Mucosa of descending colon (tissue), 3 donors: Measurements from ENCODE around the gene PRAC2. TPM values are rescaled to one million over a fixed set of nuclear protein-coding genes. Genes with fewer than 3 reads are reported as not detected.
A peak's percentile ranks its signal among the peaks of the same experiment; 100 is the strongest.

Experiments
- ATAC-seq: fragments of 200-7000 bp; cut with Tn5 transposase; one replicate; pipeline ENCODE4 v1.9.1; 2020; ENCODE audit warnings: mild to moderate bottlenecking, moderate library complexity
- DNase-seq, 3 donors: peaks; one replicate each; pipeline ENCODE4 v3.0.0-alpha.2; 2020
- H3K36me3 ChIP-seq: fragments of 200-600 bp; one replicate; pipeline ENCODE4 v1.8.0; 2021; ENCODE audit warnings: low read depth, mild to moderate bottlenecking
- H3K4me1 ChIP-seq: fragments of 200-600 bp; one replicate; pipeline ENCODE4 v1.8.0; 2021; ENCODE audit warnings: low read depth, mild to moderate bottlenecking
- H3K4me3 ChIP-seq: fragments of 200-600 bp; one replicate; pipeline ENCODE4 v1.8.0; 2021; ENCODE audit warnings: mild to moderate bottlenecking
- H3K9me3 ChIP-seq: fragments of 200-600 bp; one replicate; pipeline ENCODE4 v1.8.0; 2021; ENCODE audit warnings: mild to moderate bottlenecking
- intact Hi-C, 2 donors: fragments of 100-400 bp; cut with DNase I in 1 of 2; cut with micrococcal nuclease in 1 of 2; formaldehyde crosslinking; loops; one replicate each; pipeline versions ENCODE4 v1.11.0 to v1.11.1; 2022; cut with DNase I, micrococcal nuclease
- total RNA-seq, 3 donors: library from RNA; stranded (reverse); fragmentation: NEBNext Ultra II Directional in 2 of 3; extraction: Animal tissue kit (Norgen Biotek cat#: 25700) in 2 of 3; gene quantifications; one replicate each; pipeline versions ENCODE4 v1.2.1 to v1.2.4, GENCODE V29; 2021 to 2023
- TF ChIP-seq, protein P1 (sequence below): fragments of 200-600 bp; IDR thresholded peaks from one replicate; pipeline ENCODE4 v1.8.0; 2022; ENCODE audit warnings: antibody characterized with exemption, mild to moderate bottlenecking
- donor health status: DM: no; HTN: no; CAD: no; lungs with moderate emphysema.
- donor health status: DM: no; HTN: no; CAD: no.
- donor health status: DM: no; HTN: yes; CAD: no.

Gene PRAC2
- total RNA-seq, 3 donors from 2014 or later: 6.6 to 24.0 (median 12.4) TPM

DNA sequence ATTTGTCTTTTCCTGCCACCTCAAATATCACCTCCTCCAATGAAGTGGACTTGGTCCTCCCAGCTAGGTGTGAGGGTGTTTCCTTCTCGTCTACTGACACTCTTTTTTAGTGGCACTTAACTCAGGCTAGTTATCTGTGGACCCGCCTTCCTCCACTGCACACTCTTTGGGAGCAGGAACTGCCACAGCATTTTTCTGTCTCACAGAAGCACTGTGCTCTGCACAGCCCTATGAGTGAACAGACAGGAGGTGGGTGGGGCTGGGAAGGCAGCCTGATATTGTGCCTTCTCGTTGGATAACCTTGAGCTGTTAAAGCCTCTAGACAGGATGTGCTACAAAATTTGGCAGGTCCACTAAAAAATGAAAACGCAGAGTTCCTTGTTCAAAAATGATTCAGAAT, 37.4 kb downstream of the PRAC2 start:
- TF ChIP-seq, protein P1, sequence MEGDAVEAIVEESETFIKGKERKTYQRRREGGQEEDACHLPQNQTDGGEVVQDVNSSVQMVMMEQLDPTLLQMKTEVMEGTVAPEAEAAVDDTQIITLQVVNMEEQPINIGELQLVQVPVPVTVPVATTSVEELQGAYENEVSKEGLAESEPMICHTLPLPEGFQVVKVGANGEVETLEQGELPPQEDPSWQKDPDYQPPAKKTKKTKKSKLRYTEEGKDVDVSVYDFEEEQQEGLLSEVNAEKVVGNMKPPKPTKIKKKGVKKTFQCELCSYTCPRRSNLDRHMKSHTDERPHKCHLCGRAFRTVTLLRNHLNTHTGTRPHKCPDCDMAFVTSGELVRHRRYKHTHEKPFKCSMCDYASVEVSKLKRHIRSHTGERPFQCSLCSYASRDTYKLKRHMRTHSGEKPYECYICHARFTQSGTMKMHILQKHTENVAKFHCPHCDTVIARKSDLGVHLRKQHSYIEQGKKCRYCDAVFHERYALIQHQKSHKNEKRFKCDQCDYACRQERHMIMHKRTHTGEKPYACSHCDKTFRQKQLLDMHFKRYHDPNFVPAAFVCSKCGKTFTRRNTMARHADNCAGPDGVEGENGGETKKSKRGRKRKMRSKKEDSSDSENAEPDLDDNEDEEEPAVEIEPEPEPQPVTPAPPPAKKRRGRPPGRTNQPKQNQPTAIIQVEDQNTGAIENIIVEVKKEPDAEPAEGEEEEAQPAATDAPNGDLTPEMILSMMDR: no peak
- intact Hi-C loops: no loop called here
- Histone ChIP-seq H3K9me3 (no peaks in the 10 kb centered on the region), H3K36me3 (no peaks in the 10 kb centered on the region), H3K4me3 (no peak overlapping the region), H3K4me1 (peaks cover 10% of the 10 kb centered on the region)
- DNase-seq: peak; percentile 71 to 82 (median 77)
- peak; percentile 90 for ATAC-seq

DNA sequence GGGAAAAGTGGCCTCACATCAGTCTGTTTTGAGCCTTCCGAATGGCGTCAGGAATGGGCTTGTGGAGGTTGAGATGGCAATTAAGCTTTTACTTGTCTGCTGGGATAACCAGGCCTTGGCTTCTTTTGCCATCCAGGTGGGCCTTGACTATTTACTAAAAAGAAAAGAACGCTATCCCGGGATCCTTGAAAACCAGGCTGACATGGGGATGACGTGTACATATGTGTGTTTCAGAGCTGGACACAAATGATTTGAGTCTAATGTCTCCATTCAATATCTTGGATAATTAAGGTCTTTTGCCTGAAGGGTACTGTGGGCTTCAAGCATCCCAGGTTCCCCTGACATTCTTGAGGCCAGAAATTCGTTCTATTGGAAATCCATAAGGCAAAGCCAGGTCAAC, 38.1 kb downstream of the PRAC2 start:
- no peak for ATAC-seq
- no peak for DNase-seq

DNA sequence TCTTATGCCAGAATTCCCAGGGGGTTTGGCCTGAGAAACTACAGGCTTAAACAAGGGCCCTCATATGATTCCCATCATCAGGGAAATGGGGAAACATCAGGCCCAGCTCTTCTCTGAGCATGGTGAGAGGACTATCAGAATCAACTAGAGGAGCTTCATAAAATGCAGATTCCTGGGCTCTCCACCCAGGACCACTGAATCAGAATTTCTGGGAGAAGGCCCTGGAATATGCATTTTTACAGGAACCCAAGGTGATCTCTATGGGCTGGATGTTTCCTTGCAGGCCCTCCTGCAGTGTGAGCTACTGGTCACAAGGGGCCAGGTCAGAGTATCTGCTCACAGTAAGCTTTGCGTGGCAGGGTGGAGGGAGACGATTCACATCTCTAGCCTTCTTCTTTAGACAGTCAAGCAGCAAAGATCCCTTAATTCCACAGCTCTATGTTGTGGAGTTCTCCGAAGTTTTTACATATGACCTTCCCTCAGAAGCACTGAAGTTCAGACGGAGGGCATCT, 44.3 kb downstream of the PRAC2 start:
- TF ChIP-seq, protein P1: no peak
- Histone ChIP-seq H3K36me3 (no peaks in the 10 kb centered on the region), H3K9me3 (no peaks in the 10 kb centered on the region), H3K4me1 (no peaks in the 10 kb centered on the region), H3K4me3 (no peak overlapping the region)
- ATAC-seq (no peak), DNase-seq (no peak)
- intact Hi-C loops: no loop called here

More for the DNA sequence above, 38.1 kb downstream of the PRAC2 start:
- H3K9me3 ChIP-seq: no peaks in the 10 kb centered on the region
- H3K36me3 ChIP-seq: no peaks in the 10 kb centered on the region
- H3K4me1 ChIP-seq: peaks cover 10% of the 10 kb centered on the region
- no peak overlapping the region for H3K4me3 ChIP-seq
- TF ChIP-seq, protein P1: no peak
- intact Hi-C loops: no loop called here

DNA sequence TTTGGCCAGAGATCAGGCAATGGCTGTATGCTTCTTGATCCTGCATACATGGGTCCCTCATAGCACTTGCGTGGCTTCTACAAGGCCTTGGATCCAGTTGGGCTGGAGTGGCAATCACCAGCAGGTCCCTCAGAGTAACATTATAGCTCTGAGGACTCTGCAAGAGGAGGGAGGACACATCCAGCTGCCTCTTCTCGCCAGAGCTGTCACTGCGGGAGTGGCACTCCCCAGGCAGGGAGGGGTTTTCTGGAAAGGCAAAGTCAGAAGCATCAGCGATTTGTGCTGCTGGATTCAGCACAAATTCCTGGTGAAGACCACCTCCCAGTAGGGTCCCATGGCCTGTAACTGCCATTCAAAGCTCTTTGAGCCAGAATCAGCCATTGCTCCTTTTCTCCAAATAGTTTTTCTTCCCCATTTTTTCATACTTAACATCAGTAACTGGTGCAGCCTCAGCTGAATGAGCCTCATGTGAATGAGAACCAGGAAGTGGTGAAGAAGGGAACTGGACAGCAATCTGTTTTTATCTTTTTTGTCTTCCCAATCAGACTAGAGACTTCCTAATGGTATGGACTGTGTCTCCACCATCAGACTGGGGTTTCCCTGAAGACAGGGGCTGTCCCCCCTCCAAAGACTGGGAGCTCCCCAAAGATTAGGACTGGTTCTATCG, 46.2 kb downstream of the PRAC2 start:
- ATAC-seq (no peak), DNase-seq (no peak)
- no peaks in the 10 kb centered on the region for H3K9me3 ChIP-seq
- H3K36me3 ChIP-seq: no peaks in the 10 kb centered on the region
- TF ChIP-seq, protein P1: no peak
- intact Hi-C loops: no loop called here
- no peaks in the 10 kb centered on the region for H3K4me1 ChIP-seq
- H3K4me3 ChIP-seq: no peak overlapping the region

DNA sequence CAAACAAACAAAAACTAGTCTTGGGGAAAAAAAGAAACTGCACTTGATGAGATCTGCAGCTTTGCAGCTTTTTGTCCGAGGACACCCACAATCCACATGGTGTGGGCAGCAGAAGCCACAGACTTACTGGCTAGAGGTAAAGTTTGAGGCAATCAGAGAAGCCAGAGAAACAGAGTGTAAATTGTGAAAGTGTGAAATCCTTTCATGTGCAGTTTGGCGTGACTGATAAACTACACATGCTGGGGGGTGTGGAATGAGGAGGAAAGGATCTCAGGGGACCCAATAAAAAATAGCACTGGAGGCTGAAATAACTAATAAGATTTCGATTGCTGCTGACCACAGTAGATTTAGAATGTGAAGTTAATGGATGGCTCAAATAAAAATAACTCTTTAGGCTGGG, 48.0 kb downstream of the PRAC2 start:
- intact Hi-C loops: no loop called here
- Histone ChIP-seq H3K4me1 (no peaks in the 10 kb centered on the region), H3K4me3 (no peak overlapping the region), H3K9me3 (no peaks in the 10 kb centered on the region), H3K36me3 (no peaks in the 10 kb centered on the region)
- DNase-seq (no peak), ATAC-seq (no peak)
- TF ChIP-seq, protein P1: no peak
